ENCODE results near the gene CALR3. TPM values are rescaled to one million over a fixed set of nuclear protein-coding genes. Genes with fewer than 3 reads are reported as not detected.

CALR3 gene
- total and polyA plus RNA-seq, 7 donors, result 0.07 to 0.32 (median 0.25) TPM; not detected in 4

GRCh38 chr19:16536130-16536529 is 40.2 kb upstream of the CALR3 start:
- peaks cover 8 to 82% of the 10 kb centered on the region in 2 donors for H3K36me3 ChIP-seq (ENCODE audit: insufficient read depth in 1 of 2, low read depth in 1 of 2)
- no peak for TF ChIP-seq CTCF (IDR thresholded peaks at IDR 0.05)
- no peaks in the 10 kb centered on the region for H3K27me3 ChIP-seq (ENCODE audit: insufficient read depth in 3 of 3, low read length in 2 of 3)
- DNase-seq (no peak), ATAC-seq (no peak)
- no peaks in the 10 kb centered on the region for H3K9me3 ChIP-seq
- H3K4me1 ChIP-seq, result peaks cover 15% of the 10 kb centered on the region
- intact Hi-C loops (cut with DNase I), result no loop called here
- no peak overlapping the region for H3K27ac ChIP-seq
- WGBS, 3 donors, result 88 to 93% (median 89%) methylated on average over 9 of the region's 9 CpGs
- H3K4me3 ChIP-seq, result no peak overlapping the region

DNA sequence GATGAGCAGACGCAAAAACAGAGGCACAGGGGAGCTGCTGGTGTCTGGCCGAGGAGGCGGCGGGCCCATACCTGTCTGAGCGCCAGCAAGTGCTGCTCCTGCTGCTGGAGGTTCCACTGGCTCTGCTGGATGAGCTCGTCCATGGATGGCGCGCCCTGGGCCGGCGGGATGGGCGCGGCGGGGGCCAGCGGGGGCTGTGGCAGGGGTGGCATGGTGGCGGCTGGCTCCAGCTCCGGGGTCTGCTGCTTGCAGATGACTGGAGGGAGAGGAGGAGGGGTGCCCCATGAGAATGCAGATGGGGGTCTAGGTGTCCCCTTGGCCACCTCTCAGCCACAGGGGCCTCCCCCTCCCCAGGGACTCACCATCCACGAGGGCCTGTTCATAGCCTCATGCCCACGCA is 39.4 kb upstream of the CALR3 start:
- Histone ChIP-seq H3K36me3 (ENCODE audit: insufficient read depth in 1 of 2, low read depth in 1 of 2) (peaks cover 10 to 82% of the 10 kb centered on the region in 2 donors), H3K27ac (no peak overlapping the region), H3K9me3 (no peaks in the 10 kb centered on the region), H3K4me3 (no peak overlapping the region), H3K4me1 (peaks cover 7% of the 10 kb centered on the region), H3K27me3 (ENCODE audit: insufficient read depth in 3 of 3, low read length in 2 of 3) (no peaks in the 10 kb centered on the region)
- ATAC-seq, result no peak
- whole genome bisulfite sequencing, 3 donors, result 92 to 93% (median 92%) methylated on average over 17 to 18 of the region's 18 CpGs
- intact Hi-C loops (cut with DNase I), result no loop called here
- TF ChIP-seq CTCF (IDR thresholded peaks at IDR 0.05), result no peak
- DNase-seq, result no peak

- ATAC-seq, result no peak
- no peak for DNase-seq
- no peak for TF ChIP-seq CTCF (IDR thresholded peaks at IDR 0.05)
Observed at GRCh38 chr19:16532440-16533234, 36.7 kb upstream of the CALR3 start.

GRCh38 chr19:16531380-16531669 is 35.4 kb upstream of the CALR3 start:
- no peak for ATAC-seq
- 92 to 96% (median 95%) methylated on average over 12 of the region's 12 CpGs for WGBS, 3 donors

More at GRCh38 chr19:16532440-16533234, 36.7 kb upstream of the CALR3 start:
- Histone ChIP-seq H3K4me1 (no peaks in the 10 kb centered on the region), H3K9me3 (no peaks in the 10 kb centered on the region), H3K4me3 (no peak overlapping the region), H3K36me3 (ENCODE audit: insufficient read depth in 1 of 2, low read depth in 1 of 2) (peaks cover 10 to 93% of the 10 kb centered on the region in 2 donors), H3K27me3 (ENCODE audit: insufficient read depth in 3 of 3, low read length in 2 of 3) (no peaks in the 10 kb centered on the region), H3K27ac (no peak overlapping the region)
- 92 to 93% (median 92%) methylated on average over 43 to 47 of the region's 47 CpGs for WGBS, 3 donors
- intact Hi-C loops (cut with DNase I), result no loop called here

More at GRCh38 chr19:16531380-16531669, 35.4 kb upstream of the CALR3 start:
- H3K9me3 ChIP-seq, result no peaks in the 10 kb centered on the region
- no peaks in the 10 kb centered on the region for H3K4me1 ChIP-seq
- peaks cover 14 to 100% of the 10 kb centered on the region in 2 donors for H3K36me3 ChIP-seq (ENCODE audit: insufficient read depth in 1 of 2, low read depth in 1 of 2)
- no peak overlapping the region for H3K27ac ChIP-seq
- H3K27me3 ChIP-seq (ENCODE audit: insufficient read depth in 3 of 3, low read length in 2 of 3), result no peaks in the 10 kb centered on the region
- intact Hi-C loops (cut with DNase I), result no loop called here
- no peak overlapping the region for H3K4me3 ChIP-seq
- no peak for DNase-seq
- no peak for TF ChIP-seq CTCF (IDR thresholded peaks at IDR 0.05)
